Keratinocyte (primary cell): Measurements from ENCODE around the gene TRPV5. TPM values are rescaled to one million over a fixed set of nuclear protein-coding genes. Genes with fewer than 3 reads are reported as not detected.

Experiments
- DNase-seq: peaks from one replicate; pipeline ENCODE4 v3.0.0-alpha.2; 2011; ENCODE audit warnings: low read depth, missing footprints, low spot score
- FAIRE-seq: peaks from 2 replicates; lab custom pipeline; 2011; peaks lifted over from hg19 to GRCh38; lab: Jason Lieb, UNC
- H2AFZ ChIP-seq: 2 replicates; pipeline ENCODE4 v1.6.0; 2012; ENCODE audit warnings: low read length, control low read depth, inconsistent platforms; ENCODE audit not compliant: control insufficient read depth
- H3K27ac ChIP-seq: 2 replicates; pipeline ENCODE4 v1.5.1; 2011; ENCODE audit warnings: low read length; ENCODE audit not compliant: control insufficient read depth, insufficient read depth
- H3K27me3 ChIP-seq: 3 replicates; pipeline ENCODE4 v1.6.0; 2011; ENCODE audit warnings: low read length; ENCODE audit not compliant: control insufficient read depth, insufficient read depth; ENCODE audit errors: extremely low read depth
- H3K36me3 ChIP-seq, 2 experiments: 2 replicates in 1 of 2; 3 replicates in 1 of 2; pipeline ENCODE4 v1.5.1; 2011; ENCODE audit warnings: low read length in 2 of 2, mild to moderate bottlenecking in 1 of 2; ENCODE audit not compliant: control insufficient read depth in 2 of 2, insufficient read depth in 2 of 2; ENCODE audit errors: extremely low read depth in 1 of 2
- H3K4me1 ChIP-seq: 3 replicates; pipeline ENCODE4 v1.5.1; 2011; ENCODE audit warnings: low read length; ENCODE audit not compliant: control insufficient read depth, insufficient read depth; ENCODE audit errors: extremely low read depth
- H3K4me2 ChIP-seq: 3 replicates; pipeline ENCODE4 v1.6.0; 2011; ENCODE audit warnings: low read depth, low read length; ENCODE audit not compliant: control insufficient read depth, insufficient read depth; ENCODE audit errors: extremely low read depth
- H3K4me3 ChIP-seq, 3 experiments: fragments of 200-600 bp in 1 of 3; sonication (generic) in 1 of 3; 2 replicates in 2 of 3; 3 replicates in 1 of 3; pipeline ENCODE4 v1.5.1; 2011 to 2016; ENCODE audit warnings: low read length in 3 of 3, mild to moderate bottlenecking in 3 of 3, control low read depth in 2 of 3, inconsistent platforms in 1 of 3, low read depth in 1 of 3, mixed read lengths in 1 of 3, mixed run types in 1 of 3, moderate library complexity in 1 of 3; ENCODE audit not compliant: control insufficient read depth in 2 of 3, insufficient read depth in 2 of 3; ENCODE audit errors: extremely low read depth in 1 of 3
- H3K79me2 ChIP-seq: 2 replicates; pipeline ENCODE4 v1.6.0; 2012; ENCODE audit warnings: low read length; ENCODE audit not compliant: control insufficient read depth, insufficient read depth
- H3K9ac ChIP-seq: 3 replicates; pipeline ENCODE4 v1.6.0; 2011; ENCODE audit warnings: low read length; ENCODE audit not compliant: control insufficient read depth, insufficient read depth; ENCODE audit errors: extremely low read depth
- H3K9me1 ChIP-seq: 3 replicates; pipeline ENCODE4 v1.6.0; 2011; ENCODE audit warnings: low read length; ENCODE audit not compliant: control insufficient read depth, insufficient read depth; ENCODE audit errors: extremely low read depth
- H3K9me3 ChIP-seq: 2 replicates; pipeline ENCODE4 v1.5.1; 2012; ENCODE audit warnings: low read depth, low read length; ENCODE audit not compliant: control insufficient read depth
- H4K20me1 ChIP-seq: 3 replicates; pipeline ENCODE4 v1.6.0; 2011; ENCODE audit warnings: low read length; ENCODE audit not compliant: control insufficient read depth, insufficient read depth; ENCODE audit errors: extremely low read depth
- EZH2 ChIP-seq: IDR thresholded peaks from one replicate; pipeline ENCODE4 v1.6.1; 2012; ENCODE audit warnings: inconsistent platforms, mild to moderate bottlenecking, low read length, moderate library complexity
- dilution Hi-C: fragments of 300-500 bp; cut with MboI; formaldehyde crosslinking; loops from one replicate; pipeline ENCODE4 v1.7.0; 2020; ENCODE audit warnings: low sequenced_read_pairs; ENCODE audit not compliant: extremely low pct_ligation_motif_present
- polyA plus RNA-seq, 5 experiments: library from polyadenylated mRNA; depleted of rRNA in 3 of 5; stranded (reverse) in 3 of 5; stranded (forward) in 1 of 5; unstranded in 1 of 5; fragments of >200 nt; gene quantifications; 1 replicate in 1 of 5; 2 replicates in 3 of 5; 3 replicates in 1 of 5; pipeline versions ENCODE4 v1.2.1 to v1.2.3, GENCODE V29; 2011 to 2012; ENCODE audit warnings: missing spikeins in 2 of 5, low read depth in 1 of 5, low replicate concordance in 1 of 5
- TF ChIP-seq, protein P1 (sequence below), 3 experiments: IDR thresholded peaks in 1 of 3; conservative IDR thresholded peaks in 1 of 3; optimal IDR thresholded peaks in 1 of 3; 2 replicates in 2 of 3; 3 replicates in 1 of 3; pipeline versions ENCODE3 to v1.5.1; 2011; ENCODE audit warnings: low read length in 3 of 3, mild to moderate bottlenecking in 3 of 3, moderate library complexity in 2 of 3, control low read depth in 1 of 3, inconsistent platforms in 1 of 3; ENCODE audit not compliant: insufficient read depth in 2 of 3; ENCODE audit errors: extremely low read depth in 1 of 3

Gene TRPV5
- polyA plus RNA-seq, 1 donor (not counting 4 experiments of a cell fraction or from before 2014, with no cell fraction given) = not detected

DNA sequence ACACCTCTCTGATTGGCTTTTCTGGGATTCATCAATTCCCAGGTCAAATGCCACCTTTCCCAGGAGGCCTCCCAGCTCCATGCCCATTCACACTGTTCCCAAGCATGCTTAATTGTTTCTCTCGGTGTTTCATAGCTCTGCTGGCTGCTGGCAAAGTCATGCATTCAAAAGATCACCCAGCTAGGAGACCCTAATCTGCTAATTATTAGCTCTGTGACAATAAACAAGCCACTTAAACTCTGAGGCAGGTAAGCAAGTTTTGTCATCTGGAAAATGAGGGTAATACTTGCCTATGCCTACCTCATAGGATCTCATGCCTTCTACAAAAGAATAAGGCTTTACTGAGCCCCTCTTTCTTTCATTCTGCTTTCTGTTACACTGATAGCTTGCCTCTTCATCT lies 29.4 kb upstream of the TRPV5 start:
- FAIRE-seq (no peak), DNase-seq (no peak)
- no peaks in the 10 kb centered on the region for H3K27me3 ChIP-seq
- no peak for TF ChIP-seq EZH2
- TF ChIP-seq, protein P1, sequence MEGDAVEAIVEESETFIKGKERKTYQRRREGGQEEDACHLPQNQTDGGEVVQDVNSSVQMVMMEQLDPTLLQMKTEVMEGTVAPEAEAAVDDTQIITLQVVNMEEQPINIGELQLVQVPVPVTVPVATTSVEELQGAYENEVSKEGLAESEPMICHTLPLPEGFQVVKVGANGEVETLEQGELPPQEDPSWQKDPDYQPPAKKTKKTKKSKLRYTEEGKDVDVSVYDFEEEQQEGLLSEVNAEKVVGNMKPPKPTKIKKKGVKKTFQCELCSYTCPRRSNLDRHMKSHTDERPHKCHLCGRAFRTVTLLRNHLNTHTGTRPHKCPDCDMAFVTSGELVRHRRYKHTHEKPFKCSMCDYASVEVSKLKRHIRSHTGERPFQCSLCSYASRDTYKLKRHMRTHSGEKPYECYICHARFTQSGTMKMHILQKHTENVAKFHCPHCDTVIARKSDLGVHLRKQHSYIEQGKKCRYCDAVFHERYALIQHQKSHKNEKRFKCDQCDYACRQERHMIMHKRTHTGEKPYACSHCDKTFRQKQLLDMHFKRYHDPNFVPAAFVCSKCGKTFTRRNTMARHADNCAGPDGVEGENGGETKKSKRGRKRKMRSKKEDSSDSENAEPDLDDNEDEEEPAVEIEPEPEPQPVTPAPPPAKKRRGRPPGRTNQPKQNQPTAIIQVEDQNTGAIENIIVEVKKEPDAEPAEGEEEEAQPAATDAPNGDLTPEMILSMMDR (optimal IDR thresholded peaks at IDR 0.05 in 1 of 3, IDR thresholded peaks at IDR 0.05 in 1 of 3, conservative IDR thresholded peaks at IDR 0.05 in 1 of 3; ENCODE audit: extremely low read depth in 1 of 3, insufficient read depth in 2 of 3, low read length in 3 of 3) = no peak
- H3K4me2 ChIP-seq = no peak overlapping the region
- no peaks in the 10 kb centered on the region for H3K9me3 ChIP-seq
- H3K79me2 ChIP-seq = no peaks in the 10 kb centered on the region
- H3K9ac ChIP-seq = no peak overlapping the region
- H2AFZ ChIP-seq = no peak overlapping the region
- H3K36me3 ChIP-seq = no peaks in the 10 kb centered on the region
- no peaks in the 10 kb centered on the region for H3K4me1 ChIP-seq
- dilution Hi-C loops = no loop called here
- no peaks in the 10 kb centered on the region for H3K9me1 ChIP-seq
- H4K20me1 ChIP-seq = no peaks in the 10 kb centered on the region
- no peak overlapping the region for H3K27ac ChIP-seq
- no peak overlapping the region for H3K4me3 ChIP-seq

DNA sequence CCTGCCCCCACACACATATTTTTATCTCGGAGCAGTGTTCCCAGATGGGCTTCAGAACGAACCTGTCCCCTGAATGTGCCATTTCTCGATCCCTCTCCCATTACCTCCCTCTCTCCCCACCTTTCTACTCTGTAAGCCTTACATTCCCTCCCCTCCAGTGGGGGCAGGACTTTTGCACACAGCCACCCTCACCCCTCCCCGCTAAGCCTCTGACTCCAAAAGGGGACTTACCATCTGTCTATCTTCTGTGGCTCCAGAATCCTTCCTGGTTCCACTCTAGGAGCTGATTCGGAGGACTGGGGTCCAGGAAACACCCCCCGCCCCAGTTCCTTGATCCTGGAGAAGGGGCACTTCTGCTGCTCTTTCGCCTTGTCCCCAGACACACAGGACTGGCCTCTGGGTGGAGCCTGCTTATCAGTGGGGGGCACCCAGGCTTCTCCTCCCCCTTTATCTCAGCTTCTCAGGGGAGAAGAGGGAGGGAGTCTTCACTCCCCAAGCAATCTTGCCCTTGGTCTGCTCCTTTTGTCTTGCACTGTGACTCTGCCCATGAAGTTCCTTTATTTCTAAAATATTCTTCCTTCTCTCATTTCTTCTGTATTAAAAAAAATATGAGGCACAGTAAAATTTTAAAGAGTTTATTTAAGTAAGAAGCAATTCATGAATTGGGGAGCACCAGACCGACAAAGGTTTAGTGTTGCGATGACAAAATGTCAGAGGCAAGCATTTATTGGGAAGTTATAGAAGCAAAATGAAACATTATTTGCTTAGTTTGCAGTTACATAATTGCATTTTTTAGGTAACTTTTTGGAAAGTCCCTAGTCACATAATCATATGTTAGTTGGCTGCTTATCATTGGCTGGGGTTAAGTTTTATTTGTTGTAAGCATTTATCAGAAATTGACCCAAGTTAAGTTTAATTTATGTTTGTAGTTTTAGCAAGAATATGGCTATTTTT lies 28.7 kb upstream of the TRPV5 start, which contains the start of gene KEL:
Gene KEL, minus strand, starts transcription at position 391 of the 954 bp plus-strand sequence. Its CDS starts 157 bp downstream, at position 234.
- Histone ChIP-seq H3K36me3 (no peaks in the 10 kb centered on the region), H3K4me3 (no peak within 1 kb of the TSS), H3K9ac (no peak within 1 kb of the TSS), H3K27me3 (no peaks in the 10 kb centered on the region), H3K9me1 (no peaks in the 10 kb centered on the region), H3K9me3 (no peaks in the 10 kb centered on the region), H3K4me2 (no peak within 1 kb of the TSS), H2AFZ (no peak within 1 kb of the TSS), H3K4me1 (peaks cover 3% of the 10 kb centered on the region), H3K79me2 (no peaks in the 10 kb centered on the region), H4K20me1 (no peaks in the 10 kb centered on the region), H3K27ac (no peak within 1 kb of the TSS)
- no peak for FAIRE-seq
- DNase-seq = no peak
- TF ChIP-seq EZH2 = no peak
- TF ChIP-seq, protein P1 (optimal IDR thresholded peaks at IDR 0.05 in 1 of 3, IDR thresholded peaks at IDR 0.05 in 1 of 3, conservative IDR thresholded peaks at IDR 0.05 in 1 of 3; ENCODE audit: extremely low read depth in 1 of 3, insufficient read depth in 2 of 3, low read length in 3 of 3) = no peak
- dilution Hi-C loops = no loop called here
